Activated CD4-positive, alpha-beta T cell treated with anti-CD3 and anti-CD28 coated beads, Interleukin-2, amount 10 ng/mL, durations not matched to agents 24 days and 14 days (primary cell): ENCODE measurements around the gene GABRB2. TPM values are rescaled to one million over a fixed set of nuclear protein-coding genes. Genes with fewer than 3 reads are reported as not detected.

Source experiments
- DNase-seq: peaks from one replicate; pipeline ENCODE4 v3.0.0; 2022
- H3K27ac Mint-ChIP-seq: one replicate; pipeline ENCODE4 v1.8.0; 2022; ENCODE audit warnings: mild to moderate bottlenecking, mixed read lengths
- H3K27me3 Mint-ChIP-seq: one replicate; pipeline ENCODE4 v1.8.0; 2022; ENCODE audit warnings: mixed read lengths
- H3K36me3 Mint-ChIP-seq: one replicate; pipeline ENCODE4 v1.8.0; 2022; ENCODE audit warnings: low read depth, mild to moderate bottlenecking, mixed read lengths
- H3K4me1 Mint-ChIP-seq: one replicate; pipeline ENCODE4 v1.8.0; 2021; ENCODE audit warnings: mixed read lengths
- H3K4me3 Mint-ChIP-seq: one replicate; pipeline ENCODE4 v1.8.0; 2022; ENCODE audit warnings: mild to moderate bottlenecking, moderate library complexity, mixed read lengths
- H3K9me3 Mint-ChIP-seq: one replicate; pipeline ENCODE4 v1.8.0; 2021; ENCODE audit warnings: mixed read lengths
- intact Hi-C: fragments of 100-400 bp; cut with micrococcal nuclease; formaldehyde crosslinking; loops from one replicate; pipeline ENCODE4 v1.15.1; 2023
- total RNA-seq: library from RNA; stranded (reverse); gene quantifications from 2 replicates; pipeline ENCODE4 v1.2.3, GENCODE V29; 2022

Gene GABRB2
- total RNA-seq, 1 donor from 2014 or later: not detected

- Mint-ChIP-seq H3K27ac (no peak overlapping the region), H3K4me1 (no peaks in the 10 kb centered on the region), H3K4me3 (no peak overlapping the region), H3K36me3 (no peaks in the 10 kb centered on the region), H3K9me3 (no peaks in the 10 kb centered on the region), H3K27me3 (no peaks in the 10 kb centered on the region)
- intact Hi-C loops: no loop called here
- no peak for DNase-seq
These were observed 150.4 kb downstream of the GABRB2 start for GRCh38 chr5:161396171-161396570.

DNA sequence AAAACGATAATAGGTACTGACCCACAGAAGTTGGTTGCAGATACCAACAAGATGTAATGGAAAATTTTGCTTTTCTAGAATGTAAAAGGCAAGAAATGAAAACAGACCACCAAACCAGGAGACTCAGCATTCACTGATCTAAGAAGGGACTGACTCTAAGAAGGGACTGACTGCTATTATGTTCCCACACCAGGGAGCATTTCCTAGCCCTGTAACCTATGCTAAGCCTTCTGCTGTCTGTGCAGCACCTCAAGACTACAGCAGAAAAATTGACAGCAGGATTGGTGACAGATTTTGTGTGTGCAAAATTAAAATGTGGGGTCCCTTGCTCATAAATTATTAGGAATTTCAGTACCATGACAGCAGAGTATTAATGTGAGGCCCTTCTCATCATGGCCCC is 154.8 kb downstream of the GABRB2 start:
- H3K9me3 Mint-ChIP-seq: no peaks in the 10 kb centered on the region
- no peak for DNase-seq
- no peaks in the 10 kb centered on the region for H3K27me3 Mint-ChIP-seq
- no peaks in the 10 kb centered on the region for H3K36me3 Mint-ChIP-seq
- no peaks in the 10 kb centered on the region for H3K4me1 Mint-ChIP-seq
- no peak overlapping the region for H3K27ac Mint-ChIP-seq
- no peak overlapping the region for H3K4me3 Mint-ChIP-seq
- intact Hi-C loops: no loop called here

- H3K4me3 Mint-ChIP-seq: no peak overlapping the region
- no peaks in the 10 kb centered on the region for H3K36me3 Mint-ChIP-seq
- H3K27me3 Mint-ChIP-seq: no peaks in the 10 kb centered on the region
- no peaks in the 10 kb centered on the region for H3K9me3 Mint-ChIP-seq
- intact Hi-C loops: no loop called here
- DNase-seq: no peak
- no peaks in the 10 kb centered on the region for H3K4me1 Mint-ChIP-seq
- no peak overlapping the region for H3K27ac Mint-ChIP-seq
These were observed 155.5 kb downstream of the GABRB2 start for GRCh38 chr5:161391016-161391415.

- no peak for DNase-seq
- Mint-ChIP-seq H3K4me3 (no peak overlapping the region), H3K4me1 (no peaks in the 10 kb centered on the region), H3K9me3 (no peaks in the 10 kb centered on the region), H3K36me3 (no peaks in the 10 kb centered on the region), H3K27ac (no peak overlapping the region), H3K27me3 (no peaks in the 10 kb centered on the region)
- intact Hi-C loops: no loop called here
These were observed 159.4 kb downstream of the GABRB2 start for GRCh38 chr5:161387121-161387520.

DNA sequence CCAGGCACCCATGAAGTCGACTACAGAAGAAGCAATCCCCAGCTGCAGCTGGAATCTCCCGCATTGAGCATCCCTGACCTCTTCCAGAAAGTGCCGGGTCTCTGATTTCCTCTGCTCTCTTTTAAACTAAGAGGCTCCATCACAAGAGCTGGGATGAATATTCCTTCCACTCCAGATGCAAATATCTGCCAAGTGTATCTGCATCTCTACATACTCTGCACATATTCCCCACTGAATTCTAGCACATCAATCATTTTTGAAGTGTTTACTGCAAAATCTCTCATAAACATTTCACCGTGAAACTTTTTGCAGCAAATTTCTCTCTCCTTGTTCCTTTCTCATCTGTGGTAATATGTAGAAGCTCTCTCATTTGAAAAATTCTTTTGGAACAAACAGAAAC is 161.5 kb downstream of the GABRB2 start:
- Mint-ChIP-seq H3K27ac (no peak overlapping the region), H3K27me3 (no peaks in the 10 kb centered on the region), H3K4me1 (no peaks in the 10 kb centered on the region), H3K36me3 (no peaks in the 10 kb centered on the region), H3K4me3 (no peak overlapping the region), H3K9me3 (no peaks in the 10 kb centered on the region)
- no peak for DNase-seq
- intact Hi-C loops: no loop called here

GRCh38 chr5:161382685-161383084 is 163.8 kb downstream of the GABRB2 start:
- intact Hi-C loops: no loop called here
- H3K27me3 Mint-ChIP-seq: no peaks in the 10 kb centered on the region
- no peaks in the 10 kb centered on the region for H3K36me3 Mint-ChIP-seq
- no peak for DNase-seq
- H3K27ac Mint-ChIP-seq: no peak overlapping the region
- H3K9me3 Mint-ChIP-seq: no peaks in the 10 kb centered on the region
- no peak overlapping the region for H3K4me3 Mint-ChIP-seq
- H3K4me1 Mint-ChIP-seq: no peaks in the 10 kb centered on the region

GRCh38 chr5:161380486-161380885 is 166.0 kb downstream of the GABRB2 start:
- Mint-ChIP-seq H3K27me3 (no peaks in the 10 kb centered on the region), H3K27ac (no peak overlapping the region), H3K4me3 (no peak overlapping the region), H3K36me3 (no peaks in the 10 kb centered on the region), H3K4me1 (no peaks in the 10 kb centered on the region), H3K9me3 (no peaks in the 10 kb centered on the region)
- DNase-seq: no peak
- intact Hi-C loops: no loop called here

GRCh38 chr5:161378701-161379100 is 167.8 kb downstream of the GABRB2 start:
- Mint-ChIP-seq H3K27ac (no peak overlapping the region), H3K4me1 (no peaks in the 10 kb centered on the region)
- intact Hi-C loops: no loop called here

GRCh38 chr5:161376034-161376433 is 170.5 kb downstream of the GABRB2 start:
- no peak overlapping the region for H3K27ac Mint-ChIP-seq
- no peak for DNase-seq

More at GRCh38 chr5:161378701-161379100, 167.8 kb downstream of the GABRB2 start:
- H3K9me3 Mint-ChIP-seq: no peaks in the 10 kb centered on the region
- H3K36me3 Mint-ChIP-seq: no peaks in the 10 kb centered on the region
- H3K4me3 Mint-ChIP-seq: no peak overlapping the region
- no peaks in the 10 kb centered on the region for H3K27me3 Mint-ChIP-seq
- no peak for DNase-seq

GRCh38 chr5:161373345-161373707 is 173.2 kb downstream of the GABRB2 start:
- no peak for DNase-seq
- Mint-ChIP-seq H3K27ac (no peak overlapping the region), H3K4me3 (no peak overlapping the region), H3K9me3 (no peaks in the 10 kb centered on the region), H3K27me3 (no peaks in the 10 kb centered on the region), H3K4me1 (no peaks in the 10 kb centered on the region), H3K36me3 (no peaks in the 10 kb centered on the region)
- intact Hi-C loops: no loop called here

More at GRCh38 chr5:161376034-161376433, 170.5 kb downstream of the GABRB2 start:
- H3K9me3 Mint-ChIP-seq: no peaks in the 10 kb centered on the region
- intact Hi-C loops: no loop called here
- no peaks in the 10 kb centered on the region for H3K36me3 Mint-ChIP-seq
- H3K4me3 Mint-ChIP-seq: no peak overlapping the region
- H3K4me1 Mint-ChIP-seq: no peaks in the 10 kb centered on the region
- no peaks in the 10 kb centered on the region for H3K27me3 Mint-ChIP-seq

DNA sequence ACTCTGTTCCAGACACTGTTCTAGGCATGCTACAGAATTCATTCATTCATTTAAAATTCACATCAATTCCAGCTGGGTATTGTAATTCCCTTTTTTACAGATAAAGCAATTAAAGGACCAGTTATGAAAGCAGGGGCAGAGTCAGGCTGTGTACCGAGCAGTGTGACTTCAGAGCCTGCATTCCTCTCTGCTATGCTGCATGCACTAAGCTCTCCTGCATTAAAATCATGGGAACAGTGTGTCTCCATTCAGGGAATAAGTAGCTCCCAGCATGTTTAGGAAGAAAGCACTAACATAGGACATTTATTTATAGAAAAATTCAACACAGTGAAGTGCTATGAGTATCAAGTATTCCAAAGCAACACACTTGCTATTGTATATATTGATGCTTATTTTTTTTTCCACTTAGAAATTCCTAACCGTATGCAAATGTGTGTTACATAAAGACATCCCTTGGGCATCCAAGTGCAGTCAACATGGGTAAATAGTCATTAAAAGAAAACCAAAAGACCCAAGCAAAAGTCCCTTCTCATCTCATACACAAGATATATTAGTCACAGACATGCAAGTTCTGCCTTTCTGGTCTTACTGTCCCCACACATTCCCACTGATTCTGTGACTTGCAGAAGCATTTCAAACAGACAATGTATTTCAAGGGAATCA is 173.7 kb downstream of the GABRB2 start:
- Mint-ChIP-seq H3K4me1 (no peaks in the 10 kb centered on the region), H3K27me3 (no peaks in the 10 kb centered on the region), H3K9me3 (no peaks in the 10 kb centered on the region), H3K36me3 (no peaks in the 10 kb centered on the region), H3K4me3 (no peak overlapping the region), H3K27ac (no peak overlapping the region)
- intact Hi-C loops: no loop called here
- no peak for DNase-seq

GRCh38 chr5:161369022-161369421 is 177.5 kb downstream of the GABRB2 start:
- H3K27me3 Mint-ChIP-seq: no peaks in the 10 kb centered on the region
- no peaks in the 10 kb centered on the region for H3K9me3 Mint-ChIP-seq
- intact Hi-C loops: no loop called here
- no peak overlapping the region for H3K4me3 Mint-ChIP-seq
- no peak for DNase-seq
- H3K36me3 Mint-ChIP-seq: no peaks in the 10 kb centered on the region
- H3K27ac Mint-ChIP-seq: no peak overlapping the region
- H3K4me1 Mint-ChIP-seq: no peaks in the 10 kb centered on the region

DNA sequence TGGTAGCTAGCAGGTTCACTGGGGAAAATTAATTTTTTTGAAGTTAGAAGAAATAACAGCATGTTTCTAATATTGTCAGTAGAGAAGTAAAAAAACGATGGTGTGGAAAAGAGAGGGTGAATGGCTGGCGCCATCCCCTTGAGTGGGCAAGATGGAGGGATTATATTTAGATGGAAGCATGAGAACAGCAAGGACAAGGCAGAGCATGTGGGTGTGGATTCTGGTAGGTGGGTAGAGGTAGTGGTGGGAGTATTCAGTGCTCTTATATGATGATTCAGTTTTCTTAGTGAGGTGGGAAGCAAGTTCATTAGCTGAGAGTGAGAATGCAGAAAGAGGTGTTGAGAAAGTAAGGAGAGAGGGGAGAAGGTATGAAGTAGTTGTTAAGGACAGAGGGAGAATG is 188.1 kb downstream of the GABRB2 start:
- no peak overlapping the region for H3K27ac Mint-ChIP-seq
- H3K4me3 Mint-ChIP-seq: no peak overlapping the region
- DNase-seq: no peak
- no peaks in the 10 kb centered on the region for H3K36me3 Mint-ChIP-seq
- no peaks in the 10 kb centered on the region for H3K4me1 Mint-ChIP-seq
- no peaks in the 10 kb centered on the region for H3K9me3 Mint-ChIP-seq
- H3K27me3 Mint-ChIP-seq: no peaks in the 10 kb centered on the region
- intact Hi-C loops: no loop called here

- Mint-ChIP-seq H3K4me1 (no peaks in the 10 kb centered on the region), H3K27ac (no peak overlapping the region), H3K9me3 (no peaks in the 10 kb centered on the region), H3K27me3 (no peaks in the 10 kb centered on the region), H3K36me3 (no peaks in the 10 kb centered on the region), H3K4me3 (no peak overlapping the region)
- no peak for DNase-seq
- intact Hi-C loops: no loop called here
These were observed 202.3 kb downstream of the GABRB2 start for GRCh38 chr5:161344234-161344633.

- Mint-ChIP-seq H3K4me3 (no peak overlapping the region), H3K36me3 (no peaks in the 10 kb centered on the region), H3K27ac (no peak overlapping the region), H3K9me3 (no peaks in the 10 kb centered on the region), H3K27me3 (no peaks in the 10 kb centered on the region), H3K4me1 (no peaks in the 10 kb centered on the region)
- intact Hi-C loops: no loop called here
- DNase-seq: no peak
These were observed 203.6 kb downstream of the GABRB2 start for GRCh38 chr5:161342886-161343285.
